GM10248 (cell line): ENCODE data around the gene BMP8B.

ENCODE experiments used
- CTCF ChIA-PET: fragments of 300-600 bp; sonication (Branson Sonifier 250); formaldehyde crosslinking; extraction: SDS; loops from one replicate; lab custom pipeline; 2021; ENCODE audit warnings: antibody characterized with exemption; lab: Yijun Ruan, JAX
- POLR2A ChIA-PET: fragments of 350-650 bp; sonication (Branson Sonifier 250); formaldehyde crosslinking; extraction: SDS; loops from one replicate; lab custom pipeline; 2020; ENCODE audit warnings: antibody characterized with exemption; lab: Yijun Ruan, JAX
- DNase-seq: peaks from one replicate; pipeline ENCODE4 v3.0.0; 2012; ENCODE audit errors: extremely low spot score
- TF ChIP-seq, protein P1 (sequence below): IDR thresholded peaks from 2 replicates; pipeline ENCODE4 v1.5.1; 2012; ENCODE audit warnings: mild to moderate bottlenecking, low read depth; ENCODE audit errors: extremely low read depth, missing control alignments, control extremely low read depth

BMP8B gene

GRCh38 chr1:39762550-39763540, 25.8 kb downstream of the BMP8B start:
- no peak for DNase-seq
- TF ChIP-seq, protein P1, sequence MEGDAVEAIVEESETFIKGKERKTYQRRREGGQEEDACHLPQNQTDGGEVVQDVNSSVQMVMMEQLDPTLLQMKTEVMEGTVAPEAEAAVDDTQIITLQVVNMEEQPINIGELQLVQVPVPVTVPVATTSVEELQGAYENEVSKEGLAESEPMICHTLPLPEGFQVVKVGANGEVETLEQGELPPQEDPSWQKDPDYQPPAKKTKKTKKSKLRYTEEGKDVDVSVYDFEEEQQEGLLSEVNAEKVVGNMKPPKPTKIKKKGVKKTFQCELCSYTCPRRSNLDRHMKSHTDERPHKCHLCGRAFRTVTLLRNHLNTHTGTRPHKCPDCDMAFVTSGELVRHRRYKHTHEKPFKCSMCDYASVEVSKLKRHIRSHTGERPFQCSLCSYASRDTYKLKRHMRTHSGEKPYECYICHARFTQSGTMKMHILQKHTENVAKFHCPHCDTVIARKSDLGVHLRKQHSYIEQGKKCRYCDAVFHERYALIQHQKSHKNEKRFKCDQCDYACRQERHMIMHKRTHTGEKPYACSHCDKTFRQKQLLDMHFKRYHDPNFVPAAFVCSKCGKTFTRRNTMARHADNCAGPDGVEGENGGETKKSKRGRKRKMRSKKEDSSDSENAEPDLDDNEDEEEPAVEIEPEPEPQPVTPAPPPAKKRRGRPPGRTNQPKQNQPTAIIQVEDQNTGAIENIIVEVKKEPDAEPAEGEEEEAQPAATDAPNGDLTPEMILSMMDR, result no peak
- ChIA-PET POLR2A (no interaction called here), CTCF (no interaction called here)

DNA sequence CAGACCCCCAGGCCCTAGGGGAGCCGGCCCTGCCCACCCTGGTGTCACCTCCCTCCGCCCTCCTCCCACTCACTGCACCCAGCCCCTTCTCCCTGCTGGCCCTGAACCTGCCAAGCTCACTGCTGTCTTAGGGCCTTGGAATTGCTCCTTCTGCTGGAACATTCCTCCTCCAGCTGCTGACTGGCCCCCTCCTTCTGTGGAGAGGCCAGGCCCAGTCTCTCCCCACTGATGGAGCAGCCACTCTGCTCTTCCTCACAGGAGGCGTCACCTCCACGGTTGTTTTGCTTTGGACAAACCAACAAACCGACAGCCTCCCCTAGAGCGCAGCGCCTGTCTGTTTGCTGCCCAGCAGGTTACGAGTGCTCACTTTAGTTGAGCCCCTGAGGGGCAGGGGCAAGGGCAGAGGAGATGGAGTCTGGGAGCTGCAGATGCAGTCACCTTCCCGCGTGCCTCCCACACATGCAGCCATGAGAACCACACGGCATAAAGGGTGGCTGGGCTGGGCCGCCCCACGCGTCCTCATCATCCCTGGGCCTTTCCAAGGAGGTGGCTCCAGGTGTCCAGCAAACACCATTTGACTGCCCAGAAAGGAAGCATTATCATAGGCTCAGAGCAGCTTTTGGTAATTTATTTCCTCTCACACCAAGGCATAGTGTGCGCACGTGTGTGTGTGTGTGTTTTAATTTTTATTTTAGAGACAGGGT, 27.0 kb downstream of the BMP8B start:
- POLR2A ChIA-PET, result interaction anchor here (0.5 to 0.6 kb wide), 2 partner anchors 37 to 199 kb away, joined by 4 to 7 read pairs; no protein-coding TSS in a partner anchor
- TF ChIP-seq, protein P1, result no peak
- CTCF ChIA-PET, result no interaction called here
- no peak for DNase-seq

- CTCF ChIA-PET, result no interaction called here
- TF ChIP-seq, protein P1, result no peak
- no peak for DNase-seq
- POLR2A ChIA-PET, result interaction anchor here (0.6 kb wide), 1 partner anchor 200 kb away, joined by 4 read pairs; no protein-coding TSS in a partner anchor
Observed at GRCh38 chr1:39761016-39761415, 27.6 kb downstream of the BMP8B start.

DNA sequence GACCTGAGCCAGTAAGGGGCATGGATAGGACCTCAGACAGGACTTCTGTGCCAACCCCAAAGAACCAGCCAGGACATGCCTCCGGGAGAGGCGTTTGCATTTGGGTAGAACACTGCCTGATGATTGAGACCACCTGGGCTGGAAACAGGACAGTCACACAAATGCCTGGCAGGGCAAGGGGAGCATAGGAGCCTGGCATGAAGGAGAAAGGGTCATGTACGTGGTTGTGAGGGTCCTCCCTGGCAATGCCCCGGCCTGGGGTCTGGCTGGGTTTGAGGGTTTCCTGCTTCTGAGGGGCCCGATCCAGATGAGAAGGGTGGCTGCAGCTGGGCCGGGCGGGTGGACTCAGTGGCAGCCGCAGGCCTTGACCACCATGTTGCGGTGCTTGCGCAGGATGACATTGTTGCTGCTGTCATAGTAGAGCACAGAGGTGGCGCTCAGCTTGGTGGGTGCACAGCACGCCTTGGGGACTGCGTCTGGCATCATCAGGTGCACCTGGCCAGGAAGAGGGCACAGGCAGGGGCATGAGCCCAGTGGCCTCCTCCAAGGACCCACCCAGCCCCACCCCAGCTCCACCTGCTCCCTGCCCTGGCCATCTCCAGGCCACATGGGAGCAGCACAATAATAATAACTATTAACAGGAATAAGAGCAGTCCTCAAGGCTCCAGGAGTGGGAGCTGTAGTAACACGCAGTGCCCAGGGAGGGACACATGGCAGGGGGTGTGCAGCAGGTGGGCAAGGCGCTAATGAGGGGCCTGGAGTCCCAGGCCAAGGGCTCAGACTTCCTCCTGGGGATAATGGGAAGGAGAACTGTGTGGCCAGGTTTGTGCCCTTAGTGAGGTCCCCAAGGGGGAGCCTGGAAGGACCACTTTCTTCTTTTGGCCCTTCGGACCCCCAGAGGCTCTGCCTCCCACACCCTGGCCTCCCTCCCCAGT, 28.3 kb downstream of the BMP8B start:
- ChIA-PET CTCF (no interaction called here), POLR2A (no interaction called here)
- TF ChIP-seq, protein P1, result no peak
- no peak for DNase-seq

DNA sequence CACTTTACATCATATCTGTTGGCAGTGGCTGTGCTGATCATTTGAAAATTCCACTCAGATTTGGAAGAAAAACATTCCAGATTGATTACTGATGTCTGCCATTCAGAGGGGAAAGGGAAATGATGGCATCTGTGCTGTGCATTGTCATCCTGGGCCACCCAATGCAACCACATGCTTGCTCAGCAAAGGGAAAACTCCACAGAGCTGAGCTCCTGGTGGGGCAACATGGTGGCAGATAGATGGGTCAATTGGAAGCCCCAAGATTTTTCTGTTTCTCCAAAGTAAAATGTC, 29.3 kb downstream of the BMP8B start:
- TF ChIP-seq, protein P1, result no peak
- POLR2A ChIA-PET, result no interaction called here
- CTCF ChIA-PET, result no interaction called here
- no peak for DNase-seq
